AG09309 (cell line): ENCODE results near the gene ENC1.

Source experiments
- DNase-seq: peaks from one replicate; pipeline ENCODE4 v3.0.0-alpha.2; 2010; ENCODE audit warnings: low read depth
- H3K4me3 ChIP-seq: 2 replicates; pipeline ENCODE4 v1.5.1; 2011; ENCODE audit warnings: mild to moderate bottlenecking, low read depth, low read length, moderate library complexity; ENCODE audit not compliant: control insufficient read depth
- CTCF ChIP-seq: IDR thresholded peaks from 2 replicates; pipeline ENCODE4 v1.5.1; 2011; ENCODE audit warnings: mild to moderate bottlenecking, low read depth, low read length, inconsistent platforms; ENCODE audit not compliant: insufficient read depth, control insufficient read depth; ENCODE audit errors: missing control alignments

Gene ENC1

GRCh38 chr5:74587890-74588289 lies 52.6 kb downstream of the ENC1 start:
- no peak for DNase-seq
- TF ChIP-seq CTCF, result no peak
- H3K4me3 ChIP-seq, result no peak overlapping the region

GRCh38 chr5:74587300-74587699 lies 53.2 kb downstream of the ENC1 start:
- H3K4me3 ChIP-seq, result no peak overlapping the region
- DNase-seq, result no peak
- no peak for TF ChIP-seq CTCF

GRCh38 chr5:74586856-74587255 lies 53.7 kb downstream of the ENC1 start:
- no peak overlapping the region for H3K4me3 ChIP-seq
- DNase-seq, result no peak
- no peak for TF ChIP-seq CTCF

- no peak for TF ChIP-seq CTCF
- no peak for DNase-seq
- no peak overlapping the region for H3K4me3 ChIP-seq
These were observed 57.7 kb downstream of the ENC1 start for GRCh38 chr5:74582853-74583252.

GRCh38 chr5:74581988-74582365 lies 58.6 kb downstream of the ENC1 start:
- no peak overlapping the region for H3K4me3 ChIP-seq
- no peak for DNase-seq
- TF ChIP-seq CTCF, result no peak

GRCh38 chr5:74580729-74581109 lies 59.8 kb downstream of the ENC1 start:
- DNase-seq, result no peak
- no peak overlapping the region for H3K4me3 ChIP-seq
- no peak for TF ChIP-seq CTCF

GRCh38 chr5:74579215-74579614 lies 61.3 kb downstream of the ENC1 start:
- H3K4me3 ChIP-seq, result no peak overlapping the region
- no peak for TF ChIP-seq CTCF
- no peak for DNase-seq
